ENCODE measurements around the gene NKX1-2. TPM values are rescaled to one million over a fixed set of nuclear protein-coding genes. Genes with fewer than 3 reads are reported as not detected.
"Not testable (repeated sequence)": the region's sequence is repeated elsewhere in the genome, so short reads cannot be mapped to it uniquely, and the experiment has no call there.

Gene NKX1-2
- total RNA-seq, 2 experiments from 2014 or later, result not detected

- ChIA-PET CTCF (no interaction called here), POLR2A (interaction anchor here (1.9 kb wide), 1 partner anchor 10 kb away, joined by 4 read pairs; no protein-coding TSS in a partner anchor)
- DNase-seq, result no peak
Observed at GRCh38 chr10:124458473-124458872, 8.6 kb upstream of the NKX1-2 start.

GRCh38 chr10:124455441-124455840, 5.6 kb upstream of the NKX1-2 start:
- POLR2A ChIA-PET, result no interaction called here
- Mint-ChIP-seq H3K36me3 (ENCODE audit: low read depth) (no peaks in the 10 kb centered on the region), H3K9me3 (no peaks in the 10 kb centered on the region), H3K4me3 (no peak overlapping the region), H3K27me3 (peaks cover 57% of the 10 kb centered on the region), H3K4me1 (peaks cover under 1% of the 10 kb centered on the region), H3K27ac (no peak overlapping the region)
- no peak for DNase-seq
- CTCF ChIA-PET, result no interaction called here

More at GRCh38 chr10:124458473-124458872, 8.6 kb upstream of the NKX1-2 start:
- Mint-ChIP-seq H3K4me3 (no peak overlapping the region), H3K9me3 (no peaks in the 10 kb centered on the region), H3K27me3 (peaks cover 31% of the 10 kb centered on the region), H3K27ac (no peak overlapping the region), H3K4me1 (peaks cover 12% of the 10 kb centered on the region), H3K36me3 (ENCODE audit: low read depth) (no peaks in the 10 kb centered on the region)

- Mint-ChIP-seq H3K27ac (no peak overlapping the region), H3K4me1 (peaks cover 7% of the 10 kb centered on the region), H3K36me3 (ENCODE audit: low read depth) (no peaks in the 10 kb centered on the region), H3K27me3 (peaks cover 64% of the 10 kb centered on the region), H3K9me3 (no peaks in the 10 kb centered on the region), H3K4me3 (no peak overlapping the region)
- ChIA-PET POLR2A (no interaction called here), CTCF (interaction anchor here (1.3 kb wide), 1 partner anchor 50 kb away, joined by 8 read pairs; no protein-coding TSS in a partner anchor)
- DNase-seq, result no peak
Observed at GRCh38 chr10:124453960-124454610, 4.2 kb upstream of the NKX1-2 start.

- H3K27ac Mint-ChIP-seq, result no peak overlapping the region
- ChIA-PET POLR2A (no interaction called here), CTCF (no interaction called here)
Observed at GRCh38 chr10:124451276-124451675, 1.4 kb upstream of the NKX1-2 start.

GRCh38 chr10:124450783-124451057, 885 bp upstream of the NKX1-2 start:
- Mint-ChIP-seq H3K4me3 (no peak overlapping the region), H3K27me3 (peaks cover 78% of the 10 kb centered on the region), H3K36me3 (ENCODE audit: low read depth) (no peaks in the 10 kb centered on the region), H3K9me3 (no peaks in the 10 kb centered on the region), H3K27ac (no peak overlapping the region), H3K4me1 (peaks cover 16% of the 10 kb centered on the region)
- no peak for DNase-seq
- ChIA-PET CTCF (no interaction called here), POLR2A (no interaction called here)

More at GRCh38 chr10:124451276-124451675, 1.4 kb upstream of the NKX1-2 start:
- Mint-ChIP-seq H3K4me1 (peaks cover 16% of the 10 kb centered on the region), H3K9me3 (no peaks in the 10 kb centered on the region), H3K4me3 (no peak overlapping the region), H3K27me3 (peaks cover 77% of the 10 kb centered on the region), H3K36me3 (ENCODE audit: low read depth) (no peaks in the 10 kb centered on the region)
- DNase-seq, result no peak

- H3K27ac Mint-ChIP-seq, result no peak overlapping the region
- H3K4me3 Mint-ChIP-seq, result no peak overlapping the region
- H3K27me3 Mint-ChIP-seq, result peaks cover 80% of the 10 kb centered on the region
- H3K36me3 Mint-ChIP-seq (ENCODE audit: low read depth), result no peaks in the 10 kb centered on the region
- ChIA-PET CTCF (no interaction called here), POLR2A (interaction anchor here (1.1 kb wide), 1 partner anchor 10 kb away, joined by 4 read pairs; no protein-coding TSS in a partner anchor)
- H3K9me3 Mint-ChIP-seq, result no peaks in the 10 kb centered on the region
- H3K4me1 Mint-ChIP-seq, result peaks cover 16% of the 10 kb centered on the region
- no peak for DNase-seq
Observed at GRCh38 chr10:124449170-124450011, 444 bp downstream of the NKX1-2 start.

- DNase-seq, result no peak
- Mint-ChIP-seq H3K4me3 (no peak overlapping the region), H3K9me3 (no peaks in the 10 kb centered on the region), H3K36me3 (ENCODE audit: low read depth) (no peaks in the 10 kb centered on the region), H3K27me3 (peaks cover 75% of the 10 kb centered on the region), H3K27ac (no peak overlapping the region), H3K4me1 (peaks cover 16% of the 10 kb centered on the region)
- CTCF ChIA-PET, result no interaction called here
- POLR2A ChIA-PET, result interaction anchor here (1.1 kb wide), 1 partner anchor 11 kb away, joined by 4 read pairs; no protein-coding TSS in a partner anchor
Observed at GRCh38 chr10:124448696-124449169, 1.1 kb downstream of the NKX1-2 start.

- Mint-ChIP-seq H3K27ac (no peak overlapping the region), H3K9me3 (no peaks in the 10 kb centered on the region), H3K36me3 (ENCODE audit: low read depth) (no peaks in the 10 kb centered on the region), H3K4me1 (peaks cover 16% of the 10 kb centered on the region), H3K4me3 (no peak overlapping the region), H3K27me3 (peaks cover 71% of the 10 kb centered on the region)
- CTCF ChIA-PET, result no interaction called here
- POLR2A ChIA-PET, result no interaction called here
- DNase-seq, result no peak
Observed at GRCh38 chr10:124447751-124448466, 1.9 kb downstream of the NKX1-2 start.

GRCh38 chr10:124446830-124447750, 2.7 kb downstream of the NKX1-2 start:
- Mint-ChIP-seq H3K9me3 (no peaks in the 10 kb centered on the region), H3K27ac (no peak overlapping the region), H3K27me3 (peaks cover 65% of the 10 kb centered on the region), H3K4me3 (no peak overlapping the region), H3K36me3 (ENCODE audit: low read depth) (no peaks in the 10 kb centered on the region), H3K4me1 (peaks cover 16% of the 10 kb centered on the region)
- POLR2A ChIA-PET, result no interaction called here
- DNase-seq, result no peak
- CTCF ChIA-PET, result interaction anchor here (1.3 kb wide), 1 partner anchor 15 kb away, joined by 3 read pairs; the partner anchor contains the start of gene LHPP

- H3K36me3 Mint-ChIP-seq (ENCODE audit: low read depth); H3K4me3 Mint-ChIP-seq; POLR2A ChIA-PET; H3K27ac Mint-ChIP-seq; H3K4me1 Mint-ChIP-seq; DNase-seq; H3K9me3 Mint-ChIP-seq; CTCF ChIA-PET: not testable (repeated sequence)
- peaks cover 25% of the 10 kb centered on the region for H3K27me3 Mint-ChIP-seq
Observed at GRCh38 chr10:124441694-124442093, 8.1 kb downstream of the NKX1-2 start.

- H3K4me1 Mint-ChIP-seq, result no peaks in the 10 kb centered on the region
- no peak overlapping the region for H3K27ac Mint-ChIP-seq
- no peaks in the 10 kb centered on the region for H3K36me3 Mint-ChIP-seq (ENCODE audit: low read depth)
- CTCF ChIA-PET, result no interaction called here
- no peak for DNase-seq
- no peaks in the 10 kb centered on the region for H3K9me3 Mint-ChIP-seq
- H3K27me3 Mint-ChIP-seq, result peaks cover 3% of the 10 kb centered on the region
- POLR2A ChIA-PET, result no interaction called here
- H3K4me3 Mint-ChIP-seq, result no peak overlapping the region
Observed at GRCh38 chr10:124436191-124436638, 13.6 kb downstream of the NKX1-2 start.

GRCh38 chr10:124435683-124436082, 14.2 kb downstream of the NKX1-2 start:
- H3K27me3 Mint-ChIP-seq; H3K9me3 Mint-ChIP-seq; H3K36me3 Mint-ChIP-seq (ENCODE audit: low read depth); H3K27ac Mint-ChIP-seq; CTCF ChIA-PET; POLR2A ChIA-PET; H3K4me3 Mint-ChIP-seq; DNase-seq; H3K4me1 Mint-ChIP-seq: not testable (repeated sequence)

Measured in activated CD4-positive, alpha-beta memory T cell treated with anti-CD3 and anti-CD28 coated beads, Interleukin-2, amount 10 ng/mL, durations not matched to agents 7 days and 5 days (primary cell).